GM23248 (cell line): ENCODE results near the gene GP1BA.

Source experiments
- EZH2 ChIP-seq: fragments of 200-600 bp; sonication (generic); IDR thresholded peaks from 2 replicates; pipeline ENCODE4 v1.6.1; 2018; ENCODE audit warnings: antibody characterized with exemption, mild to moderate bottlenecking; ENCODE audit not compliant: insufficient read depth, poor library complexity, severe bottlenecking
- EZH2phosphoT487 ChIP-seq: fragments of 200-600 bp; sonication (generic); IDR thresholded peaks from 2 replicates; pipeline ENCODE4 v1.6.1; 2018; ENCODE audit warnings: antibody characterized with exemption, moderate library complexity, mild to moderate bottlenecking, low read depth; ENCODE audit not compliant: insufficient read depth

GRCh38 chr17:4950075-4950745, 18.1 kb downstream of the GP1BA start:
- TF ChIP-seq EZH2 (no peak), EZH2phosphoT487 (no peak)
